Nephron progenitor cell (in vitro differentiated cells): ENCODE data around the gene AHRR.

Experiments
- DNase-seq: peaks from one replicate; pipeline ENCODE4 v3.0.0; 2021
- H3K27ac Mint-ChIP-seq: 2 replicates; pipeline ENCODE4 v1.8.0; 2021; ENCODE audit warnings: mild to moderate bottlenecking, moderate library complexity, mixed read lengths
- H3K27me3 Mint-ChIP-seq: 2 replicates; pipeline ENCODE4 v1.8.0; 2021; ENCODE audit warnings: mild to moderate bottlenecking, low read depth, mixed read lengths; ENCODE audit not compliant: poor library complexity
- H3K36me3 Mint-ChIP-seq: 2 replicates; pipeline ENCODE4 v1.8.0; 2021; ENCODE audit warnings: low read depth, mixed read lengths
- H3K4me1 Mint-ChIP-seq: 2 replicates; pipeline ENCODE4 v1.8.0; 2021; ENCODE audit warnings: mixed read lengths
- H3K4me3 Mint-ChIP-seq: 2 replicates; pipeline ENCODE4 v1.8.0; 2021; ENCODE audit warnings: mild to moderate bottlenecking, moderate library complexity, mixed read lengths
- H3K9me3 Mint-ChIP-seq: 2 replicates; pipeline ENCODE4 v1.8.0; 2021; ENCODE audit warnings: mild to moderate bottlenecking, moderate library complexity, mixed read lengths
- CTCF ChIP-seq: fragments of 200-600 bp; sonication (generic); IDR thresholded peaks from 2 replicates; pipeline ENCODE4 v1.5.0; 2021; ENCODE audit warnings: antibody characterized with exemption

AHRR gene

GRCh38 chr5:432928-433791 is 111.6 kb downstream of the AHRR start:
- Mint-ChIP-seq H3K27me3 (peaks cover 29% of the 10 kb centered on the region), H3K27ac (no peak overlapping the region), H3K9me3 (no peaks in the 10 kb centered on the region)

GRCh38 chr5:433836-434235 is 112.3 kb downstream of the AHRR start:
- Mint-ChIP-seq H3K4me3 (no peak overlapping the region), H3K27me3 (peaks cover 27% of the 10 kb centered on the region), H3K9me3 (no peaks in the 10 kb centered on the region), H3K4me1 (peaks cover 3% of the 10 kb centered on the region), H3K36me3 (no peaks in the 10 kb centered on the region), H3K27ac (no peak overlapping the region)
- DNase-seq = no peak
- TF ChIP-seq CTCF = no peak

More at GRCh38 chr5:432928-433791, 111.6 kb downstream of the AHRR start:
- no peak for DNase-seq
- H3K36me3 Mint-ChIP-seq = no peaks in the 10 kb centered on the region
- no peak overlapping the region for H3K4me3 Mint-ChIP-seq
- TF ChIP-seq CTCF = no peak
- H3K4me1 Mint-ChIP-seq = peaks cover 3% of the 10 kb centered on the region

GRCh38 chr5:434443-435146 is 113.1 kb downstream of the AHRR start:
- no peak for DNase-seq
- no peaks in the 10 kb centered on the region for H3K36me3 Mint-ChIP-seq
- no peak for TF ChIP-seq CTCF
- H3K4me1 Mint-ChIP-seq = peaks cover 8% of the 10 kb centered on the region
- no peak overlapping the region for H3K4me3 Mint-ChIP-seq
- H3K9me3 Mint-ChIP-seq = no peaks in the 10 kb centered on the region
- H3K27me3 Mint-ChIP-seq = peaks cover 27% of the 10 kb centered on the region
- no peak overlapping the region for H3K27ac Mint-ChIP-seq

GRCh38 chr5:435156-435790 is 113.8 kb downstream of the AHRR start:
- Mint-ChIP-seq H3K4me1 (peaks cover 11% of the 10 kb centered on the region), H3K36me3 (no peaks in the 10 kb centered on the region), H3K9me3 (no peaks in the 10 kb centered on the region)

GRCh38 chr5:435961-436640 is 114.6 kb downstream of the AHRR start:
- no peak for DNase-seq
- no peak for TF ChIP-seq CTCF
- Mint-ChIP-seq H3K27ac (no peak overlapping the region), H3K27me3 (peaks cover 23% of the 10 kb centered on the region), H3K36me3 (no peaks in the 10 kb centered on the region), H3K9me3 (no peaks in the 10 kb centered on the region), H3K4me3 (no peak overlapping the region), H3K4me1 (peaks cover 19% of the 10 kb centered on the region)

More at GRCh38 chr5:435156-435790, 113.8 kb downstream of the AHRR start:
- H3K27ac Mint-ChIP-seq = no peak overlapping the region
- H3K4me3 Mint-ChIP-seq = no peak overlapping the region
- no peak for TF ChIP-seq CTCF
- H3K27me3 Mint-ChIP-seq = peaks cover 23% of the 10 kb centered on the region
- no peak for DNase-seq
